ENCODE results near the gene APOBEC3A.
A peak's percentile ranks its signal among the peaks of the same experiment; 100 is the strongest.
"Not testable (repeated sequence)": the region's sequence is repeated elsewhere in the genome, so short reads cannot be mapped to it uniquely, and the experiment has no call there.

Gene APOBEC3A

DNA sequence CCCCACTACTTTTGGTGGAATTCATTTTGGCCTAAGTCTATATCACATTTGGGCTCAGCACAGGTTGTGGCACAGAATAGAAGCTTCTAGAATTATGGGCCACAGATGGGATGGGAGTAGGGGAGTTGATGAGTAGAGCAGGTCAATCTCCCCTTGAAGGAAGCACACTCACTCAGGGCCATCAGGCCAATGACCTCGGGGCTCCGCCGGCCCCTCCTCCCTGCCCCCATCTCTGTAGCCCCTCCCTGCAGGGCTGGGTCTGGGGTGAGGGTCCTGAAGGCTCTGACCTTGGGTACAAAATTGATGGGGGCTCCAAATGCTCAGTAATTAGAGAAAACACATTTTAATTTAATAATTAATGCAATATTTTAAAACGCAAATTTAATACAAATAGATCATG is 3.3 kb downstream of the APOBEC3A start:
- not testable (repeated sequence) for DNase-seq

- DNase-seq = not testable (repeated sequence)
Observed at GRCh38 chr22:38963291-38963738, 5.9 kb downstream of the APOBEC3A start.

DNA sequence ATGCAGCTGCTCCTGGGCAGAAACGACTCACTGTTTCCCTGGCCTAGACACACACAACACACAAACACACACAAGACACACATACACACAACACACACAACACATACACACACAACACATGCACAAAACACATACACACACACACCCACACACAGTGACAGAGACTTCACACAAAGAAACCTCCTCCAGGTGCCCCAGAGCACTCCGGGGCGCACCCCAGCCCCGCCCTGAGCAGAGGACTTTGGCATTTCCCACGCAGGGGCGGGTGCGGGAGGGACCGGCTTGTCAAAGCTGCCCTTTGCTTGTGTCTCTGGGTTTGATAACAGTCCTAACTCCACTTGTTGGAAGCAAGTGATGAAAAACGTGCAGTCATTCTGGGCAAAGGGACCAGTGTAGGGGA is 6.5 kb downstream of the APOBEC3A start:
- no peak for DNase-seq

DNA sequence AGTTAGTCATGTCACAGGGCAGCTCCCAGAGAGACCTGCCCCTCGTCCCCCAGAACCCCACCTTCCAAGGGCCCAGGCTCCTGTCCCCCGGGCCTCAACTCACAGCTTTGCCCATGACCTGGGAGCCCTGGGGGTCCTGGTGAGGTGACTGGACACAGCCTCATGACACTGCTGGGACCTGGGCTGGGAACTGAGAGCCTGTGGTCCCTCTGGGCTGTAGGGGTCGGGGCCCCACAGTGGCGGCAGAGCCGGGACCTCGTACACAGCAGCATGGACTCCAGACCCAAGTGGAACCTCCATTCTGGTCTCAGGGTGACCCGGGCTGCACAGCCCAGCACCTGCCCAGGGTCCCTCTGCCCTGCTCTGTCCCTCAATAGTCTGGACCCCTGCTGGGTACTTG is 6.9 kb downstream of the APOBEC3A start:
- no peak for DNase-seq

DNA sequence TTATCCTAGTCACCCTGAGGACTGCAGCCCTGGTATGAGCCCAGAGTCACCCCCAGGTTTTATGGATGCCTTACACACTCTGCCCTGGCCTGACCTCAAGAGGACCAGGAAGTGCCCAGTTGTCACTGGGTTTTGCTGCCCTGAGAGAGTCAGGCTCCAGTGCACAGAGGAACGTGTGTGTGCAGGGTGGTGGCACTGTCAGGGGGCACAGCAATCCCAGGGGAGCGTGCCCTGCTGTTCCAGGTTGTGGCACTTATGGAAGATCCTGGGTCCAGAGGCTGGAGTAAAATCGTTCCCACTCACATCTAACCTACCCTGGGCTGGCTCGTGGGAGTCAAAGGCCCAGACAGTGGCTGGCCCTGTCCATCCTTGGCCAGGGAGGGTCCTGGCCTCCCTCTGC is 7.6 kb downstream of the APOBEC3A start:
- no peak for DNase-seq

GRCh38 chr22:38965614-38966379 is 8.4 kb downstream of the APOBEC3A start:
- DNase-seq = no peak

DNA sequence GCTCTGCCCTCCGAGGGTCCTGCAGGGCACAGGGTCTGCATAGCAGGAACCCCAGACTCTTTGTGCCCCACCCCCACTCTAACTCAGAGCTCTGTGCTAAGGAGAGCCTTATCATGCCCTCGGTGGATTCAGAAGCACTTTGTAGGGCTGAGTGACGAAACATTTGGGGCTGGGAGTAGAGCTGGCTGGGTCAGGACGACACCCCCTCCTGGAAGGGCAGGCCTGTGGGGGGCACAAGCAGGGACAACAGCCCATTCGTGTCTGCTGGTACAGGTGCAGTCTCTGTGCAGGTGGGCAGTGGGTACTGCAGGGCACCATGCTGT is 8.9 kb downstream of the APOBEC3A start:
- no peak for DNase-seq

- no peak for DNase-seq
Observed at GRCh38 chr22:38966942-38967341, 9.5 kb downstream of the APOBEC3A start.

DNA sequence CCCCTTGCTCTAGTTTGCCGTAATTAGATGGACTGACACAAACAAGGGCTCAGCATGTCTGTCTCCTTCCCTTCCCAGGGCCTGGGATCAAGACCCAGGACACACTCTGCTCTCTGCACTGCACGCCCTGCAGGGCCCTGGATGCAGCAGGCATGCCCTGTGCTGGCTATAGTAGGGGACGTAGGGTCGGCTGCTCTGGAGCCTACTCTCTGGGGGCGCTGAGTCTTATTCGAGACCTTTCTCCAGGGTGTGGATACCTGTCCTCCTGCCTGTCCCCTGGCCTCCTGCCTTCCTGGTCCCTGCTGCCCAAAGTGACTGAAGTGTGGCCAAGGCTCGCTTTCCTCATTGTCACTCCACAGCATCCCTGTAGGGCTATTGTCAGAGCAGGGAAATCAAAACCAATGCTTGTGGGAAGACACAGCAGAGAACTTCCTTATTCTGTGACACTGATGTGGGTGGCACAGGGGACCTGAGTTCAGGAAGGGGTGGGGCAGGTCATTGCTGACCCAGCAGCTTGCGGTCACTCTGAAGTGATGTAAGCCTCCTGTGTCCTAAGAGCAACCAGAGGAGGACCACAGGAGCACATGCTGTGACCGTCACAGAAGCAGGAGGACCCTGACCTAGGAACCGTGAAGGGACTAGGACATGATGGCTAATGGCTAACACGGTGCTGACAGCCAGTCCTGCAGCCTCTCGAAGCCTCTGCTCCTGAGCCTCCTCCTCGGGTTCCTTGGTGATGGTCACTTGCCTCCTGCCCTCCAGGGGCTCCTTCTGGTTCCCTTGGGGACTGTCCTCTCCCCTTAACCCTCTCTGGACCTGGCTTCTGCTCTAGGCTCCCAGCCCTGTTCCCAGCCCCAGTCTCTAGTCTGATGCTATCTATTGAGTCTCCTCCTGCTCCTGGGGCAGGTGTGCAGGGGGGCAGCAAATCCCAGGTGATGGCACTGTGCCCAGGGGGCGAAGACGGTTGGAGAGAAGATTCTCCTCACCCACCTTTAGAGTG is 10.3 kb downstream of the APOBEC3A start:
- no peak for DNase-seq

DNA sequence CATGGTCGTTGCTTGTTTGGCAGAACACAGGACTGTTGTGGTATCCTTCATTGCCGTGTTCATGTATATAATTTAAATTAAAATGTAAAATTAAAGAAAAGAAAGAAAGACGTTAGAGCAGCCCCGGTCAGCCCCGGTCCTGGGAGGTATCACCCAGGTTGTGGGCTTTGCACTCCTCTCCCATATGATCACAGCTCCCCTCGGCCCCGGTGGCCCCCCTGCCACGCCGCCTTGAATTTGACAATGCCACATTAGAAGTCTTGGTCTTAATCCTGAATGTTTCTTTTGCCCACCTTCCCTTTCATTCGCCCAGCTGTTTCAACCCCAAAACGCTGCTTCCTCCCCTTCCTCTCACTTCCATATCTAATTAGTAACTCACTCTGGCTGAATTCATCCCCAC is 11.4 kb downstream of the APOBEC3A start:
- DNase-seq = no peak

DNA sequence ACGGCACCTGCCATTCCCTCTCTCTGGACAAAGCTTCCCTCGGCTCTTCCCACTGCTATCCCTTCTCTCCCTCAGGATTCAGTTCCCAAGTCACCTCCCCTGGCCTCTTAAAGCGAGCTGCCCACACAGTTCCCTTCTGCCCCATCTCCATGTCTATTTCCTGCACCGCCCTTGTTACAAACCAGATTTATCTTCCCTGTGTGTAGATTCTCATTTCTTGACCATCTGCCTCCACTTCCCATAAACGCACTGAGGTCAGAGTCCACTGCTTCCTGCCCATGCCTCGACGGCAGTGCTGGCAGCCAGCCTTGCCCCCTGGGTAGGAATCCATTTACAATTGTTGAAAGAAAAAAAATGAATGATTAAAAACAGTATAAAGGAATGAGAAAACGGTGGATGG is 13.1 kb downstream of the APOBEC3A start:
- no peak for DNase-seq

- DNase-seq = no peak
Observed at GRCh38 chr22:38971202-38971601, 13.8 kb downstream of the APOBEC3A start.

DNA sequence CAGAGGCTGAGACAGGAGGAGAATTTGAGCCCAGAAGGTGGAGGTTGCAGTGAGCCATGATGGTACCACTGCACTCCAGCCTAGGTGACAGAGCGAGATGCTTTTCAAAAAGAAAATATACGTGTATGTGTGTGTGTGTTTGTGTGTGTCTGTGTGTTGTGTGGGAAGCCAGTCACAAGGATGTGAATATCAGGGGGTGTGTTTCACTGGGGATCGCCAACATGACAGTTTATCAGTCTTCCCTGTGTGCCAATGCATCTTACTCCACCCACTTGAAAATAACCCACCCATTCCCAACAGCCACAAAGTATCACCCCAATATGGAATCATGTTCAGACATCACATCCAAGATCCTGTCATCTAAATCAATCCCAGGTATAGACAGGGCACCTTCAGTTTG is 14.4 kb downstream of the APOBEC3A start:
- DNase-seq = no peak

GRCh38 chr22:38972558-38972957 is 15.1 kb downstream of the APOBEC3A start:
- no peak for DNase-seq

DNA sequence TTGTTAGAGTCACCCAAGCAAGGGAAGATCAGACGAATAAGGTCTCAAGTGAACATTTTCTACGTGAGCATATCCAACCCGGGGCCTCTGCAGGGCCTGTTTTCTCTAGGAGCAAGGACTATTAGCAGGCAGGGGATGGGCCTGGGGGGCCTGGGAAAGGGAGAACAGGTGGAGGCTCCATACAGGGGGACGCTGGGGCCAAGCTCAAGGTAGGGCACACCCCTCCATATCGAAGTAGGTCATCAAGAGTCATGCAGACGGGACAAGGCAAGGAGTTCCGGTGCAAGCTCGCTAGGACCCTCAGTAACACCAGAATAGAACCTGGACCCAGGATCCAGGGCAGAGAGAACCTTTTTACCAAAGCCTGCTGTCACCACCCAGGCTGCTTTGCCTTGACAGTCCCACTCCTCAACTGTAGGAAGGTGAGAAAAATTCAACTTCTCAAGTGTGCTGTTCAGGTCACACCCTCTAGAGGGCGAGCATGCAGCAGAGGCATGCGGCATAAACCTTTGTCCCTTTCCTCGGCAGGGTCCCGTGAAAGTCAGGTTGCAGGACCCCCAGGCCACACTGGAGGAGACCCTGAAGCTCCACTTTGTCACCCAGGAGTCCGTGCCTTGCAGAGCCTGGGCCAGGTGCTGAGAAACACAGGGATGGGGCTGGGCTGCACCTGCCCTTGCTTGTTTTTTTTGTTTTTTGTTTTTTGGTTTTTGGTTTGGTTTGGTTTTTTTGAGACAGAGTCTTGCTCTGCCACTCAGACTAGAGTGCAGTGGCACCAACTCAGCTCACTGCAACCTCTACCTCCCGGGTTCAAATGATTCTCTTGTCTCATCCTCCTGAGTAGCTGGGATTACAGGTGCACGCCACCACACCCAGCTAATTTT is 16.1 kb downstream of the APOBEC3A start:
- peak in 1 of 2 experiments; percentile 6 for DNase-seq

- no peak for DNase-seq
Observed at GRCh38 chr22:38974170-38974825, 16.9 kb downstream of the APOBEC3A start.

- no peak for DNase-seq
Observed at GRCh38 chr22:38974826-38975175, 17.4 kb downstream of the APOBEC3A start.

DNA sequence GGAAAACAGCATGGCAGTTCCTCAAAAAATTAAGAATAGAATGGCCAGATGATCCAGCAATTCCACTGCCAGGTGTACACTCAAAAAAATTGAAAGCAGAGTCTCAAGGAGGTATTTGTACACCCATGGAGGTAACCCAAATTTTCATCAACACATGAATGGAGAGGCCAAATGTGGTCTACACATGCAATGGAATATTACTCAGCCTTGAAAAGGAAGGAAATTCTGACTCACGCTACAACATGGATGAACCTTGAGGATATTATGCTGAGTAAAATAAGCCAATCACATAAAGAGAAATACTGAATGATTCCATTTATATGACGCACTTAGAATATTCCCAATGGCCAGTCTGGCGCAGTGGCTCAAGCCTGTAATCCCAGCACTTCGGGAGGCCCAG is 19.9 kb downstream of the APOBEC3A start:
- not testable (repeated sequence) for DNase-seq

DNA sequence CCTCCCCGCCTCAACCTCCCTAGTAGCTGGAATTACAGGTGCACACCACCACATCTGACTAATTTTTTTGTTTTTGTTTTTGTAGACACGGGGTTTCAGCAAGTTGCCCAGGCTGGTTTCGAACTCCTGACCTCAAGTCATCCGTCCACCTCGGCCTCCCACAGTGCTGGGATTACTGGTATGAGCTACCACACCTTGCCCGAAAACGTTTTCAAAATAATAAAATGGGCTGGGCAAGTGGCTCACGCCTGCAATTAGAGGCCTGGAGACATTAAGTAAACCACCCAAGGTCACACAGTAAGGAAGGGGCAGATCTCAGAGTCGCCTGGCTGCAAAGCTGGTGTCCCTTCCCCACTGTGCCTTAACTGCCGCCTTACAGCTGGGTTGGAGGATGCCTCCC is 23.2 kb downstream of the APOBEC3A start:
- not testable (repeated sequence) for DNase-seq

DNA sequence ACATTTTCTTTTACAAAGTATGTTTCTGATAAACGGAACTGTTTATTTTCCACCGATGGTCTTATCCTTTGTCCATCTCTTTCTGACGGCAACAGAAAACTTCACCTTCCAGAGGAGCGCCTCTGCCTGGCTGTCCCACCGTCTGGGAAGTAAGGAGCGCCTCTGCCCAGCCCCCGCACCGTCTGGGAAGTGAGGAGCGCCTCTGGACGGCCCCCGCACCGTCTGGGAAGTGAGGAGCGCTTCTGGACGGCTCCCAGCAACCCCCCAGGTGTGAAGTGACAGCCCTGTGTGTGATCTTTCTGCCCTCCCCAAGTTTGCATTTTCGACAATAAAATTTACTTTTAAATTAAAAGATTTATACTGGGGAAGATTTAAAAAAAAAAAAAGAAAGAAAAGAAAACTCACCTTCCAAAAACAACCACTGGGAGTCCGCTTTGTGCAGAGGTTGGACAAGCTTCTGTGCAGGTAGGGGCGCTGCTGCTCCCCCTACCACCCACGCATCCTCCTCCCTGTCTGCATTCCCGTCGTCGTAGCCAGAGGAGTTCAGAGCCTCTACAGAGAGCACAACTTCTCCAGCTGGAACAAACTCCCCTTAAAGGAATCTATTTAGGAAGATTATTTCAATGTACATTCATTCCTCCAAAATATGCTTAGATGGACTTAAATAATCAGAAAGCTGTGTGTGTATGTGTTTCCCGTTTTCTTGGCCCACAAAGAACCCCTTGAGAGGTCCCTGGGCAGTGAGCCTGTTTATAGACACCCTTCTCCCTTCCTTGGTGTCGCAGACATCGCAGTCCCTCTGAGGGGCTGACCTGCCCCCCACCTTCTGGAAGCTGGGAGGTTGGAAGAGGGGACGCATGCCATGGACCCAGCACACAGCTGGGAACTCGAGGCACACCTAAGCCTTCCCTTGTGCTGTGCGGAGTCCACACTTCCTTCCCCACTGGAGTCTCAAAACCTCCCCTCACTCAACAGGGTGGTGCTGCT is 23.9 kb downstream of the APOBEC3A start:
- DNase-seq = no peak

Measured in Kasumi-1 (cell line).